ENCODE results near the gene COL9A3.
A peak's percentile ranks its signal among the peaks of the same experiment; 100 is the strongest.

COL9A3 gene

DNA sequence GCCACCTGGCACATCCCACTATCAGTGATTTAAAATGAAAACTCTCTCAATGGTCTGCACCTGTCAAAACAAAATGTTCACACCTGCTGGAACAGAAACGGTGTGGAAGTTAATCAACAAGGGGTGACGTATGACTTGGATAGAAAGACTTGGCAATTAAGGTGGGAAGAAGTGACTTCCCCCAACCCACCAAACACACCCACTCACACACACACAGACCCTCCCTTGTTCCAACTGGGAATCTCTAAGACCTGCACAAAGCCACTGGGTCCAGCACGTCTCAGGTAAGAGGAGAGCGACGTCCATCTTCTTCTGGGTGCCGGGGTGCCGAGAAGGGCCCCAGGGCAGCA lies 69.8 kb downstream of the COL9A3 start:
- H3K27me3 ChIP-seq (ENCODE audit: control insufficient read depth in 3 of 3, insufficient read depth in 3 of 3, low read depth in 1 of 3, low read length in 3 of 3), result no peaks in the 10 kb centered on the region
- H3K23ac ChIP-seq (ENCODE audit: low read depth, low read length, poor library complexity), result no peak overlapping the region
- no peak overlapping the region for H3K4me3 ChIP-seq (ENCODE audit: low read length in 2 of 2)
- H4K8ac ChIP-seq (ENCODE audit: low read depth, low read length), result no peak overlapping the region
- WGBS, 2 donors (ENCODE audit: extremely low coverage in 2 of 2, insufficient read length in 2 of 2, insufficient replicate concordance in 1 of 2), result no CpG with 5 or more reads among the region's 7 CpGs
- no peak for DNase-seq (ENCODE audit: low spot score)
- no peak overlapping the region for H3K4ac ChIP-seq (ENCODE audit: low read length)
- H3K18ac ChIP-seq (ENCODE audit: low read length), result no peak overlapping the region
- H2BK5ac ChIP-seq (ENCODE audit: low read length), result no peak overlapping the region
- H3K79me1 ChIP-seq (ENCODE audit: low read depth, low read length), result peaks cover 5% of the 10 kb centered on the region
- no peak overlapping the region for H3K9ac ChIP-seq (ENCODE audit: low read depth, low read length, poor library complexity)
- H2BK120ac ChIP-seq (ENCODE audit: low read depth, low read length), result no peak overlapping the region
- no peak overlapping the region for H3K27ac ChIP-seq (replicated peaks; ENCODE audit: low read length)
- H3K9me3 ChIP-seq (replicated peaks in 1 of 2; ENCODE audit: control insufficient read depth in 2 of 2, insufficient read depth in 1 of 2, low read depth in 1 of 2, low read length in 2 of 2), result peaks cover 0 to 10% of the 10 kb centered on the region in 2 donors
- H2AFZ ChIP-seq (ENCODE audit: low read length), result no peak overlapping the region
- H2BK15ac ChIP-seq (ENCODE audit: low read length), result no peak overlapping the region
- no peak overlapping the region for H3K14ac ChIP-seq (ENCODE audit: low read length)
- no peak overlapping the region for H2BK12ac ChIP-seq (ENCODE audit: low read length)
- H3K36me3 ChIP-seq (replicated peaks in 1 of 2; ENCODE audit: control insufficient read depth in 2 of 2, insufficient read depth in 2 of 2, low read length in 2 of 2), result peaks cover 39 to 70% of the 10 kb centered on the region in 2 donors
- H3K4me1 ChIP-seq (ENCODE audit: control insufficient read depth in 2 of 2, insufficient read depth in 1 of 2, low read depth in 1 of 2, low read length in 2 of 2), result peaks cover 0 to 2% of the 10 kb centered on the region in 2 donors
- no peak overlapping the region for H3K4me2 ChIP-seq (ENCODE audit: insufficient read depth, low read length, poor library complexity, severe bottlenecking)
- no peak overlapping the region for H4K91ac ChIP-seq (ENCODE audit: low read depth, low read length, poor library complexity)
- H2AK5ac ChIP-seq (ENCODE audit: low read depth, low read length), result no peak overlapping the region

DNA sequence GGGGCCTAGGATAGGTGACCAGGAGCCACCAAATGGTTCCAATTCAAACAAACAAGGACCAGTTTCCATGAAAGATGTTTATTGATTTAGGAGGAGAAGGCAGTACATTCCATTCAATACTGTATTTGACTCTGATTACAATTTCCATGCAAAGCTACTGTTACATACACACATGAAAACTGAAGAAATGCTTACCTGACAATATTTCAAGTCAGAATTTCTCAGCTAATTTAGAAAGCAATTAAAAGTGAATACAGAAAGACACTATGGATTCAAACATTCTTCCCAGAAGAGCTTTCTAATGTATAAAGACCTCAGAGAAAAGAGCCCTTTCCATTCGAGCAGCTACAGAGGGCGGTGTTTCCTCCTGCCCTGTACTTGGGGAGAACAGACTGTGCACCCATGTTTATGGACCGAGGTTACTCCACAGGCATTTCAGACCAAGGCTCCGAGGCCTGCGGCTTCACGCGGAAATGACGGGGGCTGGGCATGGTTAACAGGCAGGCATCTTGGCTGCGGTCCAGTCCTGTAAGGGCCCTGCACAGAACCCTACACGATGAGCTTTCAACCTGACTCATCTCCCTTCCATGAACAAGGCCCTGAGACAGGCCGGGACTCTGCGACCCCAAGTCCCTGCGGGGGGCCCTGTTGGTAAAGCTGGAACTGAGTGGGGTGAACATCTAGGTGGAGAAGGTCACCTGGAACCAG lies 70.5 kb downstream of the COL9A3 start:
- Histone ChIP-seq H3K4me3 (ENCODE audit: low read length in 2 of 2) (no peak overlapping the region), H3K23ac (ENCODE audit: low read depth, low read length, poor library complexity) (no peak overlapping the region), H2BK5ac (ENCODE audit: low read length) (no peak overlapping the region), H3K18ac (ENCODE audit: low read length) (no peak overlapping the region), H3K9ac (ENCODE audit: low read depth, low read length, poor library complexity) (no peak overlapping the region), H2AK5ac (ENCODE audit: low read depth, low read length) (no peak overlapping the region), H4K91ac (ENCODE audit: low read depth, low read length, poor library complexity) (no peak overlapping the region), H4K8ac (ENCODE audit: low read depth, low read length) (no peak overlapping the region), H2BK15ac (ENCODE audit: low read length) (no peak overlapping the region), H3K4me1 (ENCODE audit: control insufficient read depth in 2 of 2, insufficient read depth in 1 of 2, low read depth in 1 of 2, low read length in 2 of 2) (peaks cover 0 to 2% of the 10 kb centered on the region in 2 donors), H3K27me3 (ENCODE audit: control insufficient read depth in 3 of 3, insufficient read depth in 3 of 3, low read depth in 1 of 3, low read length in 3 of 3) (no peaks in the 10 kb centered on the region), H3K4me2 (ENCODE audit: insufficient read depth, low read length, poor library complexity, severe bottlenecking) (no peak overlapping the region), H3K4ac (ENCODE audit: low read length) (no peak overlapping the region), H3K27ac (replicated peaks; ENCODE audit: low read length) (no peak overlapping the region), H3K79me1 (ENCODE audit: low read depth, low read length) (peaks cover 5% of the 10 kb centered on the region), H2AFZ (ENCODE audit: low read length) (no peak overlapping the region), H3K9me3 (replicated peaks in 1 of 2; ENCODE audit: control insufficient read depth in 2 of 2, insufficient read depth in 1 of 2, low read depth in 1 of 2, low read length in 2 of 2) (peaks cover 0 to 10% of the 10 kb centered on the region in 2 donors), H3K36me3 (replicated peaks in 1 of 2; ENCODE audit: control insufficient read depth in 2 of 2, insufficient read depth in 2 of 2, low read length in 2 of 2) (peaks cover 44 to 72% of the 10 kb centered on the region in 2 donors), H2BK120ac (ENCODE audit: low read depth, low read length) (no peak overlapping the region), H2BK12ac (ENCODE audit: low read length) (no peak overlapping the region), H3K14ac (ENCODE audit: low read length) (no peak overlapping the region)
- no peak for DNase-seq (ENCODE audit: low spot score)
- no CpG with 5 or more reads among the region's 13 CpGs for WGBS, 2 donors (ENCODE audit: extremely low coverage in 2 of 2, insufficient read length in 2 of 2, insufficient replicate concordance in 1 of 2)

DNA sequence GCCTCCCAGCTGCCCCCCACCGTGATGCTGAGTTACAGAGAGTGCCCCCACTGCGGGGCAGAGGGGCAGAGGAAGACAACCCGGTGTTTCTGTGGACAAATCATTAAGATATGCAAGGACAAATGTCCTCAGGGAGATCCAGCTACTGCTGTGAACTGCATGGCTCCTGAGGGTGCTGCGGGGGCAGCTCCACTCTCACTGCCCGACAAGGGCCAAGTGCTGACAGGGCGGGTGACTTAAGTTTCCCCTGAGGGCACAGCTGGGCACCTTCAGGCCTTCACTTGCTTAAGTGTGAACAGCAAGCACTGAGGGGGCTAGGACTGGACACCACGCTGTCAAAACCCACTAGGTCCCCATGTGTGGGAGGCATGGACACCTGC lies 71.0 kb downstream of the COL9A3 start:
- Histone ChIP-seq H3K4me2 (ENCODE audit: insufficient read depth, low read length, poor library complexity, severe bottlenecking) (no peak overlapping the region), H3K4me3 (ENCODE audit: low read length in 2 of 2) (no peak overlapping the region), H2AK5ac (ENCODE audit: low read depth, low read length) (no peak overlapping the region), H2BK15ac (ENCODE audit: low read length) (no peak overlapping the region), H4K8ac (ENCODE audit: low read depth, low read length) (no peak overlapping the region), H2AFZ (ENCODE audit: low read length) (no peak overlapping the region), H2BK12ac (ENCODE audit: low read length) (no peak overlapping the region), H3K79me1 (ENCODE audit: low read depth, low read length) (peaks cover 5% of the 10 kb centered on the region), H3K23ac (ENCODE audit: low read depth, low read length, poor library complexity) (no peak overlapping the region), H2BK120ac (ENCODE audit: low read depth, low read length) (no peak overlapping the region), H3K9ac (ENCODE audit: low read depth, low read length, poor library complexity) (no peak overlapping the region), H3K9me3 (replicated peaks in 1 of 2; ENCODE audit: control insufficient read depth in 2 of 2, insufficient read depth in 1 of 2, low read depth in 1 of 2, low read length in 2 of 2) (peaks cover 0 to 10% of the 10 kb centered on the region in 2 donors), H4K91ac (ENCODE audit: low read depth, low read length, poor library complexity) (no peak overlapping the region), H3K18ac (ENCODE audit: low read length) (no peak overlapping the region), H3K27ac (replicated peaks; ENCODE audit: low read length) (no peak overlapping the region), H3K36me3 (replicated peaks in 1 of 2; ENCODE audit: control insufficient read depth in 2 of 2, insufficient read depth in 2 of 2, low read length in 2 of 2) (peaks cover 49 to 72% of the 10 kb centered on the region in 2 donors), H3K14ac (ENCODE audit: low read length) (no peak overlapping the region), H3K27me3 (ENCODE audit: control insufficient read depth in 3 of 3, insufficient read depth in 3 of 3, low read depth in 1 of 3, low read length in 3 of 3) (no peaks in the 10 kb centered on the region), H3K4ac (ENCODE audit: low read length) (no peak overlapping the region), H2BK5ac (ENCODE audit: low read length) (peak overlapping the region; percentile 10), H3K4me1 (ENCODE audit: control insufficient read depth in 2 of 2, insufficient read depth in 1 of 2, low read depth in 1 of 2, low read length in 2 of 2) (peaks cover 0 to 2% of the 10 kb centered on the region in 2 donors)
- WGBS, 2 donors (ENCODE audit: extremely low coverage in 2 of 2, insufficient read length in 2 of 2, insufficient replicate concordance in 1 of 2), result no CpG with 5 or more reads among the region's 7 CpGs
- no peak for DNase-seq (ENCODE audit: low spot score)

- peaks cover 5% of the 10 kb centered on the region for H3K79me1 ChIP-seq (ENCODE audit: low read depth, low read length)
- peak overlapping the region; percentile 10 for H2BK5ac ChIP-seq (ENCODE audit: low read length)
- no peak overlapping the region for H3K27ac ChIP-seq (replicated peaks; ENCODE audit: low read length)
- no peaks in the 10 kb centered on the region for H3K27me3 ChIP-seq (ENCODE audit: control insufficient read depth in 3 of 3, insufficient read depth in 3 of 3, low read depth in 1 of 3, low read length in 3 of 3)
- H2BK15ac ChIP-seq (ENCODE audit: low read length), result no peak overlapping the region
- H4K8ac ChIP-seq (ENCODE audit: low read depth, low read length), result no peak overlapping the region
- H3K9me3 ChIP-seq (replicated peaks in 1 of 2; ENCODE audit: control insufficient read depth in 2 of 2, insufficient read depth in 1 of 2, low read depth in 1 of 2, low read length in 2 of 2), result peaks cover 0 to 10% of the 10 kb centered on the region in 2 donors
- no CpG with 5 or more reads among the region's 16 CpGs for WGBS, 2 donors (ENCODE audit: extremely low coverage in 2 of 2, insufficient read length in 2 of 2, insufficient replicate concordance in 1 of 2)
- H3K14ac ChIP-seq (ENCODE audit: low read length), result no peak overlapping the region
- H3K4me2 ChIP-seq (ENCODE audit: insufficient read depth, low read length, poor library complexity, severe bottlenecking), result no peak overlapping the region
- H4K91ac ChIP-seq (ENCODE audit: low read depth, low read length, poor library complexity), result no peak overlapping the region
- H3K4ac ChIP-seq (ENCODE audit: low read length), result no peak overlapping the region
- H2BK120ac ChIP-seq (ENCODE audit: low read depth, low read length), result no peak overlapping the region
- H2AFZ ChIP-seq (ENCODE audit: low read length), result no peak overlapping the region
- no peak overlapping the region for H2AK5ac ChIP-seq (ENCODE audit: low read depth, low read length)
- no peak overlapping the region for H3K9ac ChIP-seq (ENCODE audit: low read depth, low read length, poor library complexity)
- no peak overlapping the region for H3K18ac ChIP-seq (ENCODE audit: low read length)
- no peak overlapping the region for H2BK12ac ChIP-seq (ENCODE audit: low read length)
- peaks cover 0 to 2% of the 10 kb centered on the region in 2 donors for H3K4me1 ChIP-seq (ENCODE audit: control insufficient read depth in 2 of 2, insufficient read depth in 1 of 2, low read depth in 1 of 2, low read length in 2 of 2)
- peak overlapping the region; percentile 44 for H3K23ac ChIP-seq (ENCODE audit: low read depth, low read length, poor library complexity)
- H3K36me3 ChIP-seq (replicated peaks in 1 of 2; ENCODE audit: control insufficient read depth in 2 of 2, insufficient read depth in 2 of 2, low read length in 2 of 2), result peaks cover 49 to 78% of the 10 kb centered on the region in 2 donors
- H3K4me3 ChIP-seq (ENCODE audit: low read length in 2 of 2), result peak overlapping the region in 1 of 2 donors; percentile 55
- no peak for DNase-seq (ENCODE audit: low spot score)
These were observed 71.6 kb downstream of the COL9A3 start for GRCh38 chr20:62888406-62888805.

Measured in neuronal stem cell (in vitro differentiated cells).